GM23248 (cell line): Measurements from ENCODE around the gene AGAP1.

Source experiments
- EZH2 ChIP-seq: fragments of 200-600 bp; sonication (generic); IDR thresholded peaks from 2 replicates; pipeline ENCODE4 v1.6.1; 2018; ENCODE audit warnings: antibody characterized with exemption, mild to moderate bottlenecking; ENCODE audit not compliant: insufficient read depth, poor library complexity, severe bottlenecking
- EZH2phosphoT487 ChIP-seq: fragments of 200-600 bp; sonication (generic); IDR thresholded peaks from 2 replicates; pipeline ENCODE4 v1.6.1; 2018; ENCODE audit warnings: antibody characterized with exemption, moderate library complexity, mild to moderate bottlenecking, low read depth; ENCODE audit not compliant: insufficient read depth

GRCh38 chr2:235663875-235664274, 170.0 kb downstream of the AGAP1 start:
- no peak for TF ChIP-seq EZH2
- TF ChIP-seq EZH2phosphoT487, result no peak
